Left lung (tissue), 10 donors: Measurements from ENCODE around the gene HIP1. TPM values are rescaled to one million over a fixed set of nuclear protein-coding genes. Genes with fewer than 3 reads are reported as not detected.
"Not testable (repeated sequence)": the region's sequence is repeated elsewhere in the genome, so short reads cannot be mapped to it uniquely, and the experiment has no call there.

Experiments used
- ATAC-seq: fragments of 200-7000 bp; cut with Tn5 transposase; one replicate; pipeline ENCODE4 v1.9.1; 2020; ENCODE audit warnings: moderate library complexity
- DNase-seq, 4 donors: peaks; one replicate each; pipeline ENCODE4 v3.0.0-alpha.2; 2013 to 2020
- H3K27ac ChIP-seq, 2 donors: fragments of 200-600 bp; sonication (generic) in 1 of 2; one replicate each; pipeline versions ENCODE4 v1.5.0 to v1.8.0; 2020 to 2021
- H3K27me3 ChIP-seq, 2 donors: fragments of 200-600 bp; sonication (generic) in 1 of 2; one replicate each; pipeline versions ENCODE4 v1.5.0 to v1.8.0; 2020 to 2021
- H3K36me3 ChIP-seq, 2 donors: fragments of 200-600 bp; sonication (generic) in 1 of 2; one replicate each; pipeline versions ENCODE4 v1.5.0 to v1.8.0; 2020 to 2021
- H3K4me1 ChIP-seq, 2 donors: fragments of 200-600 bp; one replicate each; pipeline ENCODE4 v1.8.0; 2021
- H3K4me3 ChIP-seq, 2 donors: fragments of 200-600 bp; sonication (generic) in 1 of 2; one replicate each; pipeline versions ENCODE4 v1.5.0 to v1.8.0; 2020 to 2021; ENCODE audit warnings: mild to moderate bottlenecking in 1 of 2
- H3K9me3 ChIP-seq, 2 donors: fragments of 200-600 bp; sonication (generic) in 1 of 2; one replicate each; pipeline versions ENCODE4 v1.5.0 to v1.8.0; 2020 to 2021
- CTCF ChIP-seq, 2 donors: fragments of 200-600 bp; sonication (generic) in 1 of 2; IDR thresholded peaks; one replicate each; pipeline versions ENCODE4 v1.5.0 to v1.8.0; 2021; ENCODE audit warnings: antibody characterized with exemption in 2 of 2
- intact Hi-C, 2 donors: fragments of 100-400 bp; cut with DNase I; formaldehyde crosslinking; loops; one replicate each; pipeline versions ENCODE4 v1.11.2 to v1.14.2; 2022
- polyA plus RNA-seq, 6 donors: library from polyadenylated mRNA; unstranded; fragments of 120-200 nt; gene quantifications; one replicate each; pipeline ENCODE4 v1.2.1, GENCODE V29; 2013; ENCODE audit not compliant: insufficient read length in 6 of 6
- total RNA-seq, 2 donors: library from RNA; stranded (reverse); fragmentation: NEBNext Ultra II Directional; extraction: Animal tissue kit (Norgen Biotek cat#: 25700); gene quantifications; one replicate each; pipeline ENCODE4 v1.2.1, GENCODE V29; 2021
- donor health status: DM: no; HTN: yes; CAD: no.
- donor health status: DM: no; HTN: no; CAD: no.

HIP1 gene
- total and polyA plus RNA-seq, 8 donors, result 41.9 to 84.2 (median 46.0) TPM

- Histone ChIP-seq H3K9me3 (no peaks in the 10 kb centered on the region), H3K36me3 (no peaks in the 10 kb centered on the region), H3K4me1 (peaks cover 0 to 15% of the 10 kb centered on the region in 2 donors), H3K27me3 (no peaks in the 10 kb centered on the region), H3K27ac (no peak overlapping the region), H3K4me3 (no peak overlapping the region)
- ATAC-seq, result peak; percentile 12
- intact Hi-C loops, result no loop called here
- no peak for DNase-seq
- no peak for TF ChIP-seq CTCF (IDR thresholded peaks at IDR 0.05)
These were observed 17.3 kb downstream of the HIP1 start for GRCh38 chr7:75721426-75721825.

- H3K4me1 ChIP-seq, result peaks cover 0 to 15% of the 10 kb centered on the region in 2 donors
- H3K4me3 ChIP-seq, result no peak overlapping the region
- intact Hi-C loops, result no loop called here
- no peaks in the 10 kb centered on the region for H3K36me3 ChIP-seq
- no peaks in the 10 kb centered on the region for H3K27me3 ChIP-seq
- DNase-seq, result no peak
- TF ChIP-seq CTCF (IDR thresholded peaks at IDR 0.05), result no peak
- no peak for ATAC-seq
- H3K27ac ChIP-seq, result no peak overlapping the region
- H3K9me3 ChIP-seq, result no peaks in the 10 kb centered on the region
These were observed 19.1 kb downstream of the HIP1 start for GRCh38 chr7:75719626-75720025.

GRCh38 chr7:75718390-75719031 lies 20.2 kb downstream of the HIP1 start:
- no peaks in the 10 kb centered on the region for H3K36me3 ChIP-seq
- ATAC-seq, result no peak
- no peak overlapping the region for H3K4me3 ChIP-seq
- intact Hi-C loops, result no loop called here
- H3K4me1 ChIP-seq, result peaks cover 0 to 15% of the 10 kb centered on the region in 2 donors
- no peaks in the 10 kb centered on the region for H3K9me3 ChIP-seq
- no peaks in the 10 kb centered on the region for H3K27me3 ChIP-seq
- TF ChIP-seq CTCF (IDR thresholded peaks at IDR 0.05), result no peak
- H3K27ac ChIP-seq, result no peak overlapping the region
- DNase-seq, result no peak

GRCh38 chr7:75717746-75718145 lies 21.0 kb downstream of the HIP1 start:
- H3K27me3 ChIP-seq, H3K9me3 ChIP-seq, DNase-seq, ATAC-seq, H3K4me3 ChIP-seq, intact Hi-C loops, H3K36me3 ChIP-seq, H3K27ac ChIP-seq: not testable (repeated sequence)
- peaks cover 4 to 22% of the 10 kb centered on the region in 2 donors for H3K4me1 ChIP-seq

GRCh38 chr7:75716992-75717626 lies 21.6 kb downstream of the HIP1 start:
- peaks cover 10 to 23% of the 10 kb centered on the region in 2 donors for H3K4me1 ChIP-seq
- no peaks in the 10 kb centered on the region for H3K9me3 ChIP-seq
- ATAC-seq (no peak), DNase-seq (no peak)
- intact Hi-C loops, result no loop called here
- TF ChIP-seq CTCF (IDR thresholded peaks at IDR 0.05), result no peak
- H3K4me3 ChIP-seq, result no peak overlapping the region
- H3K27ac ChIP-seq, result no peak overlapping the region
- no peaks in the 10 kb centered on the region for H3K36me3 ChIP-seq
- no peaks in the 10 kb centered on the region for H3K27me3 ChIP-seq
